Measurements from ENCODE around the gene EPHB2.

Gene EPHB2

GRCh38 chr1:22767852-22768251 lies 57.2 kb downstream of the EPHB2 start:
- DNase-seq (ENCODE audit: insufficient read length, low spot score) (no peak), FAIRE-seq (no peak)
- TF ChIP-seq POU2F2 (IDR thresholded peaks at IDR 0.05; ENCODE audit: low read depth, low read length) (no peak), TAF1 (IDR thresholded peaks at IDR 0.05; ENCODE audit: low read depth, low read length) (no peak), POLR2A (IDR thresholded peaks at IDR 0.05; ENCODE audit: low read depth, low read length) (no peak), POLR2AphosphoS5 (IDR thresholded peaks at IDR 0.05; ENCODE audit: low read depth, low read length) (no peak), PAX5 (IDR thresholded peaks at IDR 0.05; ENCODE audit: insufficient read depth, low read length, severe bottlenecking) (no peak), SPI1 (IDR thresholded peaks at IDR 0.05; ENCODE audit: low read depth, low read length) (no peak)

GRCh38 chr1:22769932-22770331 lies 59.3 kb downstream of the EPHB2 start:
- DNase-seq (ENCODE audit: insufficient read length, low spot score), result no peak
- no peak for TF ChIP-seq POLR2A (IDR thresholded peaks at IDR 0.05; ENCODE audit: low read depth, low read length)
- TF ChIP-seq PAX5 (IDR thresholded peaks at IDR 0.05; ENCODE audit: insufficient read depth, low read length, severe bottlenecking), result no peak
- no peak for TF ChIP-seq SPI1 (IDR thresholded peaks at IDR 0.05; ENCODE audit: low read depth, low read length)
- no peak for TF ChIP-seq POLR2AphosphoS5 (IDR thresholded peaks at IDR 0.05; ENCODE audit: low read depth, low read length)
- TF ChIP-seq TAF1 (IDR thresholded peaks at IDR 0.05; ENCODE audit: low read depth, low read length), result no peak
- no peak for TF ChIP-seq POU2F2 (IDR thresholded peaks at IDR 0.05; ENCODE audit: low read depth, low read length)
- no peak for FAIRE-seq

GRCh38 chr1:22772014-22772413 lies 61.4 kb downstream of the EPHB2 start:
- FAIRE-seq, result no peak
- no peak for TF ChIP-seq POLR2A (IDR thresholded peaks at IDR 0.05; ENCODE audit: low read depth, low read length)
- TF ChIP-seq PAX5 (IDR thresholded peaks at IDR 0.05; ENCODE audit: insufficient read depth, low read length, severe bottlenecking), result no peak
- no peak for TF ChIP-seq POLR2AphosphoS5 (IDR thresholded peaks at IDR 0.05; ENCODE audit: low read depth, low read length)
- no peak for TF ChIP-seq POU2F2 (IDR thresholded peaks at IDR 0.05; ENCODE audit: low read depth, low read length)
- TF ChIP-seq SPI1 (IDR thresholded peaks at IDR 0.05; ENCODE audit: low read depth, low read length), result no peak
- no peak for TF ChIP-seq TAF1 (IDR thresholded peaks at IDR 0.05; ENCODE audit: low read depth, low read length)
- no peak for DNase-seq (ENCODE audit: insufficient read length, low spot score)

GRCh38 chr1:22773981-22774832 lies 63.6 kb downstream of the EPHB2 start:
- FAIRE-seq (no peak), DNase-seq (ENCODE audit: insufficient read length, low spot score) (no peak)
- TF ChIP-seq POU2F2 (IDR thresholded peaks at IDR 0.05; ENCODE audit: low read depth, low read length), result no peak
- no peak for TF ChIP-seq PAX5 (IDR thresholded peaks at IDR 0.05; ENCODE audit: insufficient read depth, low read length, severe bottlenecking)
- no peak for TF ChIP-seq POLR2AphosphoS5 (IDR thresholded peaks at IDR 0.05; ENCODE audit: low read depth, low read length)
- no peak for TF ChIP-seq POLR2A (IDR thresholded peaks at IDR 0.05; ENCODE audit: low read depth, low read length)
- TF ChIP-seq TAF1 (IDR thresholded peaks at IDR 0.05; ENCODE audit: low read depth, low read length), result no peak
- TF ChIP-seq SPI1 (IDR thresholded peaks at IDR 0.05; ENCODE audit: low read depth, low read length), result no peak

GRCh38 chr1:22774833-22775182 lies 64.2 kb downstream of the EPHB2 start:
- DNase-seq (ENCODE audit: insufficient read length, low spot score) (no peak), FAIRE-seq (no peak)
- no peak for TF ChIP-seq POLR2AphosphoS5 (IDR thresholded peaks at IDR 0.05; ENCODE audit: low read depth, low read length)
- TF ChIP-seq POLR2A (IDR thresholded peaks at IDR 0.05; ENCODE audit: low read depth, low read length), result no peak
- TF ChIP-seq PAX5 (IDR thresholded peaks at IDR 0.05; ENCODE audit: insufficient read depth, low read length, severe bottlenecking), result no peak
- no peak for TF ChIP-seq SPI1 (IDR thresholded peaks at IDR 0.05; ENCODE audit: low read depth, low read length)
- TF ChIP-seq TAF1 (IDR thresholded peaks at IDR 0.05; ENCODE audit: low read depth, low read length), result no peak
- no peak for TF ChIP-seq POU2F2 (IDR thresholded peaks at IDR 0.05; ENCODE audit: low read depth, low read length)

- DNase-seq (ENCODE audit: insufficient read length, low spot score) (no peak), FAIRE-seq (no peak)
- TF ChIP-seq SPI1 (IDR thresholded peaks at IDR 0.05; ENCODE audit: low read depth, low read length) (no peak), POU2F2 (IDR thresholded peaks at IDR 0.05; ENCODE audit: low read depth, low read length) (no peak), POLR2A (IDR thresholded peaks at IDR 0.05; ENCODE audit: low read depth, low read length) (no peak), TAF1 (IDR thresholded peaks at IDR 0.05; ENCODE audit: low read depth, low read length) (no peak), POLR2AphosphoS5 (IDR thresholded peaks at IDR 0.05; ENCODE audit: low read depth, low read length) (no peak), PAX5 (IDR thresholded peaks at IDR 0.05; ENCODE audit: insufficient read depth, low read length, severe bottlenecking) (no peak)
Measured at GRCh38 chr1:22775478-22775877, 64.8 kb downstream of the EPHB2 start.

- FAIRE-seq, result no peak
- no peak for TF ChIP-seq POU2F2 (IDR thresholded peaks at IDR 0.05; ENCODE audit: low read depth, low read length)
- DNase-seq (ENCODE audit: insufficient read length, low spot score), result no peak
Measured at GRCh38 chr1:22776035-22776613, 65.5 kb downstream of the EPHB2 start.

GRCh38 chr1:22777388-22778057 lies 66.9 kb downstream of the EPHB2 start:
- DNase-seq (ENCODE audit: insufficient read length, low spot score), result no peak
- no peak for FAIRE-seq
- TF ChIP-seq POLR2AphosphoS5 (IDR thresholded peaks at IDR 0.05; ENCODE audit: low read depth, low read length), result no peak
- TF ChIP-seq PAX5 (IDR thresholded peaks at IDR 0.05; ENCODE audit: insufficient read depth, low read length, severe bottlenecking), result no peak

- TF ChIP-seq POLR2AphosphoS5 (IDR thresholded peaks at IDR 0.05; ENCODE audit: low read depth, low read length), result no peak
- no peak for TF ChIP-seq POLR2A (IDR thresholded peaks at IDR 0.05; ENCODE audit: low read depth, low read length)
- no peak for TF ChIP-seq PAX5 (IDR thresholded peaks at IDR 0.05; ENCODE audit: insufficient read depth, low read length, severe bottlenecking)
- no peak for TF ChIP-seq SPI1 (IDR thresholded peaks at IDR 0.05; ENCODE audit: low read depth, low read length)
- TF ChIP-seq TAF1 (IDR thresholded peaks at IDR 0.05; ENCODE audit: low read depth, low read length), result no peak
- TF ChIP-seq POU2F2 (IDR thresholded peaks at IDR 0.05; ENCODE audit: low read depth, low read length), result no peak
- DNase-seq (ENCODE audit: insufficient read length, low spot score) (no peak), FAIRE-seq (no peak)
Measured at GRCh38 chr1:22778408-22778807, 67.8 kb downstream of the EPHB2 start.
